ENCODE results near the gene NFATC1.
A peak's percentile ranks its signal among the peaks of the same experiment; 100 is the strongest.

NFATC1 gene

DNA sequence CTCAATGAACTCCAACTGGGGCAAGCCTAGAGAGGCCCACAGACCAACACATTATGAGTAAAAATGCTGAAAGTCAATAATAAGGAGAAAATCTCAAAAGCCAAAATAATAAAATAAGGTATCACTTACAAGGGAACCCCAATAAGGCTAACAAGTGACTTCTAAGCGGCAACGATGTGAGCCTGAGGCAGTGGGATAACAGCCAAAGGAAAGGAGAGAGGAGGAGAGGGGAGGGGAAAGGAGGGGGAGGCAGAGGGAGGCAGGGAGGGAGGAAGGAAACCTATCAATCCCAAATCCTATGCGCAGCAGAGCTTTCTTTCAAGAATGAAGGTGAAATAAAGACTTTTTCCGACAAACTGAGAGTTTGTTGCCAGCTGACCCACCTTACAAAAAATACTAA is 6.0 kb upstream of the NFATC1 start:
- no peak for DNase-seq (ENCODE audit: low read depth)

GRCh38 chr18:79392226-79392625 is 3.5 kb upstream of the NFATC1 start:
- DNase-seq (ENCODE audit: low read depth): no peak

GRCh38 chr18:79393181-79393634 is 2.5 kb upstream of the NFATC1 start:
- DNase-seq (ENCODE audit: low read depth): no peak

GRCh38 chr18:79393635-79394533 is 1.8 kb upstream of the NFATC1 start:
- DNase-seq (ENCODE audit: low read depth): peak; percentile 46

DNA sequence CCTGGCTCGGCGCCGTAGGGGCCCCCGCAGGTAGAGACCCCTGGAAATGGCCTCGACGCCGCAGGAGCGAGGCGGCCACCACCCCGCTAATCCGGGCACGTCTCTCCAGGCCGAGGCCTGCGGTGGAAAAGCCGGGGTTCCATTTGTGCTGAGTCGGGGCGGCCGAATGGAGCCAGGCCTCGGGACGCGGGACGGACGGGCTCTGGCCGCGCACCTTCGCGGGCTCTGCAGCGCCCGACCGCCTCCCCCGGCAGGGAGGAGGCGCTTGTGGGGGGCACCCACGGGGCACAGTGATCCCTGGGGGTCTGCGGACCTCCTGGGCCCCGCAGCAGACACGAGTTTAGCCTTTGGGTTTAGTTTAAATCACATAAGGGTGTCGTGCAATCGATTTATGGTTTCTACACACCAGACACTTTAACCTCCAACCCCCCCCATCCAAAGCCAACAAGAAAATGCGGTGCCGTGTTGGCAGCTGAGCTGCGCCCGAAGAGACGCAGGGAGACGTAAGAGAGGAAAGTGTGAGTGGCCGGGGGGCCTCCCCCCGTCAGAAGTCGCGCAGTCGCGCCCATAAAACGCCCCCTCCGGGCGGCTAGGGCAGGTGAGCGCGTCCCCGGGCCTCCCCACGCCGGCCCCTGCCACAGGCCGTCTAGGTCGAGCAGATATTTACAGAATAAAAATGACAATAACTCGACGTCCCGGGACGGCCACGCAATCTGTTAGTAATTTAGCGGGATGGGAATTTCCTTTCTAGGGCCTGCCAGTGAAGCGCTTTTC is 1.0 kb upstream of the NFATC1 start:
- DNase-seq (ENCODE audit: low read depth): no peak

DNA sequence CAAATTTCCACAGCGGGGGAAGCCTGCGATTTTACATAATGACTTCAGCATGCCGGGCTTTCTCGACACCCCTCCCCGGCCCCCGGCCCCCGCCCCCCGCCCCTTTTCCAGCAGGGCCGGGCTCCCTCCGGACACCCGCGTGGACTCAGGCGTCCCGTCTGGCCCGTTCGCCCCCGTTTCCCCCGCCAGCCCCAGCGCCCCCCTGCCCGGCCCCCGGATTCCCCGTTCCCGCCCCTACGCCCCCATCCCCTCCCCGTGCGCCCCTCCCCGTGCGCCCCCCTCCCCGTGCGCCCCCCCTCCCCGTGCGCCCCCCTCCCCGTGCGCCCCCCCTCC is 456 bp upstream of the NFATC1 start:
- DNase-seq (ENCODE audit: low read depth): no peak

GRCh38 chr18:79396431-79397246 is 909 bp downstream of the NFATC1 start:
- no peak for DNase-seq (ENCODE audit: low read depth)

DNA sequence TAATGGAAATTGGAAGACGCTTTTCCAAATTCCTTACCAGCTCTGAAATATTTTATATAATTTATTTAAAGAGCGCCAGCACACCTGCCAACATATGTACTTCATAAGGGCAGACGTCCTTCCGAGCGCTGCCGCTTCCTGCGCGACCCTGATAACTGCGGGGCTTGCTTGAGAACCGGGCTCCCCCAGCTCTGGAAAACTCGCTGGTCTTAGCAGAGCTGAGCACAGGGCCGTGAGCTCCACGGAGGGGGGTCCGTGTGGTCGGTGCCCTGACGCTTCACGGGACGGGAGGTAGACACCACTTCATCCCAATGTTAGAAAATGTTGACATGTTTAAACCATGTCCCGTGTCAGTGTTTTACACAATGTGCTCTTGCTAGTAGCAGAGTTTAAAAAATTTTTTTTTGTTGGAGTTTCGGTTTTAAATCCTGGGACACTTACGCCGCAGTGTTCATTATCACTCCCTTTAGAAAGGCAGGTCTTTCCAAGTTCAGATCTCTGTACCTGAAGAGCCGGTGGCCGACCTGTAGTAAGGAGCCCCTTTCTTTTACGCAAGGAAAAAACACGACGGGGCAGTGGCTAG is 1.6 kb downstream of the NFATC1 start:
- DNase-seq (ENCODE audit: low read depth): no peak

GRCh38 chr18:79397830-79398761 is 2.4 kb downstream of the NFATC1 start:
- DNase-seq (ENCODE audit: low read depth): no peak

- DNase-seq (ENCODE audit: low read depth): no peak
These were observed 3.7 kb downstream of the NFATC1 start for GRCh38 chr18:79399275-79400081.

DNA sequence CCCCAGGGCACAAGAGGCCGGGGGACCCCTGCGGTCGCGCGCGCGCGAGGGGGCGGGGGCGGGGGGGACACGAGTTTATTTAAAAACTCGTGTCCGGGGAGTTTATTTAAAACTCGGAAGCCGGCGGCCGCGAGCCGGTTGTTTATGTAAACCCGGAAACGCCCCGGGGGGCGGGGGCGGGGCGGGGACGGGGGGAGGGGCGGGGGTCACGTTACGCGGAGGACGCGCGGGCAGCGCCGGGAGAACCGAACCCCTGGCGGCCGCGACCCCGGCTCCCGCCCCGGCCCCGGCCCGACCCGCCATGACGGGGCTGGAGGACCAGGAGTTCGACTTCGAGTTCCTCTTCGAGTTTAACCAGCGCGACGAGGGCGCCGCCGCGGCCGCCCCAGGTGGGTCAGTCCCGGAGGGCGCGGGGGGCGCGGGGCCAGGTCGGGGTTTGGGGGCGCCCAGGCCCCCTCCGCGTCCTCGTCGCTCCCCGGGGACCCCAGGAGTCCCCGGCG is 4.4 kb downstream of the NFATC1 start:
- DNase-seq (ENCODE audit: low read depth): no peak

DNA sequence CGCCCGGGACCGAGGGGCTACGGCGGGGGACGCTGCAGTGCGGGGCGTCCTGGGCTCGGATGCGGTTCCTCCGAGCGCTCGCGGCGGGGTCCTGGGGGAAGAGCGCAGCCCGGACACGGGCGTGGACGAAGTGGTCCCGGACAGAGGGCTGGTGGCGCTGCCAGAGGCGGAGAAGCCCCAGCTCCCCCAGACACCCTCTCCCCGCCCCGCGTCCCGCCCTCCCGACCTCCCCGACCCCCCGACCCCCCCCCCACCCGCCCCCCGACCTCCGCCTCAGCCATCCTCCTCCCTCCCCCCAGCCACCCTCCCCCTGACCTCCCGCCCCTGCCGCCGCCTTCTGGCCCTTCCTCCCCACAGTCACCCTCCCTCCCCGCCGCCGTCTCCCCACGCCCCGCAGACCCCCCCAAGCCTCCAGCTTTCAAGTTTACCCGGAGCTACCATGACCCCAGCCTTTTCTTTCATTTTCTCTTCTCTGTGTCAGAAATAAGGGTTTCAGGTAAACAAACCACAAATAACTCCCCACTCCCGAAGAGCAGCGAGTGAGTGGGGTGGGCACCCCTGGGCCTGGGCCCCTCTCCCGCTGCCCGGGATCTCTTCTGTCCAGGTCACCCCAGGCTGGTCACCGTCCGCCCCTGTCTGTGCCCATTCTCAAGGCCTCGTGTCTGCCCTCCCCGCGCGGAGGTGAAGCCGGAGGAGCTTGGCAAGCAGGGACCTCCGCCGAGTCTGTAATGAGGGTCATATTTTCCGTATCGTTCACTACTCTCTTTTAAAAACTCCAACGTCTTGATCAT is 5.1 kb downstream of the NFATC1 start:
- no peak for DNase-seq (ENCODE audit: low read depth)

- no peak for DNase-seq (ENCODE audit: low read depth)
These were observed 5.9 kb downstream of the NFATC1 start for GRCh38 chr18:79401494-79402208.

- DNase-seq (ENCODE audit: low read depth): no peak
These were observed 6.5 kb downstream of the NFATC1 start for GRCh38 chr18:79402209-79402576.

GRCh38 chr18:79402977-79403722 is 7.4 kb downstream of the NFATC1 start:
- no peak for DNase-seq (ENCODE audit: low read depth)

- DNase-seq (ENCODE audit: low read depth): no peak
These were observed 8.2 kb downstream of the NFATC1 start for GRCh38 chr18:79403723-79404566.

DNA sequence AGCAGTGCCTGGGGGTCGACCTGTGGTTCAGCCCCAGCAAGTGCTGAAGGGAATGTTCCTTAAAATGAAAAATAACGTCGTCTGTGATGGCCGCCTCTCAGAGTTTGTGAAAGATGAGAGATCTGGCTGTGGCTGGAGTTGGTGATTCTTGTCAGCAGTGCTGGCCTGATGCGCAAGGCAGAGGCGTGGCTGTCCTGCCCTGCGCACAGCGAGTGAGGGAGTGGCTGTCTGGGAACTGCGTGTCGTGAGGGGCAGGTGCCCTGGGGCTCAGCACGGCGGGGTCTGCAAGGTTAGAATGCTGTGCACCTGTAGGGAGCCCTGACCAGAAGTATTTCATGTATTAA is 8.8 kb downstream of the NFATC1 start:
- no peak for DNase-seq (ENCODE audit: low read depth)

Data from HS-5 (cell line).